Measurements from ENCODE around the gene CABP7.
"Not testable (repeated sequence)": the region's sequence is repeated elsewhere in the genome, so short reads cannot be mapped to it uniquely, and the experiment has no call there.

CABP7 gene

GRCh38 chr22:29748248-29748893, 28.6 kb downstream of the CABP7 start:
- DNase-seq (ENCODE audit: low read depth), result no peak

GRCh38 chr22:29750029-29750428, 30.2 kb downstream of the CABP7 start:
- no peak for DNase-seq (ENCODE audit: low read depth)

- DNase-seq (ENCODE audit: low read depth), result no peak
These were observed 31.0 kb downstream of the CABP7 start for GRCh38 chr22:29750559-29751538.

GRCh38 chr22:29751669-29752068, 31.9 kb downstream of the CABP7 start:
- no peak for DNase-seq (ENCODE audit: low read depth)

- DNase-seq (ENCODE audit: low read depth), result no peak
These were observed 34.2 kb downstream of the CABP7 start for GRCh38 chr22:29753808-29754657.

GRCh38 chr22:29754658-29755395, 35.0 kb downstream of the CABP7 start:
- not testable (repeated sequence) for DNase-seq (ENCODE audit: low read depth)

- no peak for DNase-seq (ENCODE audit: low read depth)
These were observed 36.1 kb downstream of the CABP7 start for GRCh38 chr22:29755889-29756288.

GRCh38 chr22:29756341-29756740, 36.5 kb downstream of the CABP7 start:
- DNase-seq (ENCODE audit: low read depth), result no peak

GRCh38 chr22:29757096-29757495, 37.3 kb downstream of the CABP7 start:
- DNase-seq (ENCODE audit: low read depth), result no peak

- DNase-seq (ENCODE audit: low read depth), result no peak
These were observed 38.3 kb downstream of the CABP7 start for GRCh38 chr22:29758068-29758622.

GRCh38 chr22:29758959-29759358, 39.2 kb downstream of the CABP7 start:
- no peak for DNase-seq (ENCODE audit: low read depth)

- no peak for DNase-seq (ENCODE audit: low read depth)
These were observed 42.5 kb downstream of the CABP7 start for GRCh38 chr22:29762263-29762662.

- DNase-seq (ENCODE audit: low read depth), result no peak
These were observed 46.3 kb downstream of the CABP7 start for GRCh38 chr22:29765905-29766631.

- DNase-seq (ENCODE audit: low read depth), result peak; percentile 85
These were observed 46.9 kb downstream of the CABP7 start, which contains the start of gene ZMAT5 for GRCh38 chr22:29766632-29767170. Gene ZMAT5, minus strand, starts transcription at chr22:29767007. Its CDS starts 18,463 bp downstream, at chr22:29748544.

GRCh38 chr22:29767171-29768051, 47.6 kb downstream of the CABP7 start, which contains the start of gene UQCR10:
Gene UQCR10, plus strand, starts transcription at chr22:29767369. Its CDS starts 30 bp downstream, at chr22:29767399.
- DNase-seq (ENCODE audit: low read depth), result peak; percentile 84

- DNase-seq (ENCODE audit: low read depth), result no peak
These were observed 48.4 kb downstream of the CABP7 start for GRCh38 chr22:29768052-29768693.

- DNase-seq (ENCODE audit: low read depth), result no peak
These were observed 50.0 kb downstream of the CABP7 start for GRCh38 chr22:29769723-29770321.

- DNase-seq (ENCODE audit: low read depth), result no peak
These were observed 52.4 kb downstream of the CABP7 start for GRCh38 chr22:29772170-29772641.
